RWPE2 (cell line): ENCODE measurements around the gene AP1S1.
"Not testable (repeated sequence)": the region's sequence is repeated elsewhere in the genome, so short reads cannot be mapped to it uniquely, and the experiment has no call there.

Experiments
- ATAC-seq: fragments of 200-7000 bp; cut with Tn5 transposase; 3 replicates; pipeline ENCODE4 v1.9.1; 2021; ENCODE audit warnings: low read depth
- DNase-seq: peaks from one replicate; pipeline ENCODE4 v3.0.0-alpha.2; 2020; ENCODE audit warnings: low spot score
- H3K27ac ChIP-seq: fragments of 450-650 bp; 2 replicates; pipeline ENCODE4 v1.5.1; 2017; ENCODE audit warnings: mild to moderate bottlenecking; ENCODE audit not compliant: poor library complexity, severe bottlenecking
- H3K27me3 ChIP-seq: fragments of 250-450 bp; sonication (Bioruptor Pico); 2 replicates; pipeline ENCODE4 v1.5.1; 2021; ENCODE audit warnings: mild to moderate bottlenecking, moderate library complexity; ENCODE audit not compliant: insufficient read depth, poor library complexity, severe bottlenecking
- H3K36me3 ChIP-seq: fragments of 250-450 bp; sonication (Bioruptor Pico); 2 replicates; pipeline ENCODE4 v1.5.1; 2020; ENCODE audit warnings: low read depth, mild to moderate bottlenecking, moderate library complexity
- H3K4me1 ChIP-seq: fragments of 250-450 bp; sonication (Bioruptor Pico); 2 replicates; pipeline ENCODE4 v1.5.1; 2021; ENCODE audit warnings: mild to moderate bottlenecking, moderate library complexity; ENCODE audit not compliant: insufficient read depth, poor library complexity, severe bottlenecking
- H3K4me3 ChIP-seq: fragments of 250-450 bp; sonication (Bioruptor Pico); 2 replicates; pipeline ENCODE4 v1.5.1; 2021; ENCODE audit warnings: mild to moderate bottlenecking, moderate library complexity; ENCODE audit not compliant: severe bottlenecking
- H3K9me3 ChIP-seq: fragments of 250-450 bp; sonication (Bioruptor Pico); 2 replicates; pipeline ENCODE4 v1.5.1; 2021; ENCODE audit warnings: mild to moderate bottlenecking, moderate library complexity; ENCODE audit not compliant: severe bottlenecking
- CTCF ChIP-seq: fragments of 450-650 bp; IDR thresholded peaks from one replicate; pipeline ENCODE4 v1.5.1; 2017; ENCODE audit warnings: mild to moderate bottlenecking, moderate library complexity; ENCODE audit not compliant: poor library complexity, severe bottlenecking

AP1S1 gene

GRCh38 chr7:101153969-101154692 is at the start of gene AP1S1:
Gene AP1S1, plus strand, starts transcription at chr7:101154476. Its CDS starts 39 bp downstream, at chr7:101154515.
- ATAC-seq (peak; percentile 85), DNase-seq (peak; percentile 93)
- no peak for TF ChIP-seq CTCF
- H3K36me3 ChIP-seq: peaks cover 33% of the 10 kb centered on the region
- no peaks in the 10 kb centered on the region for H3K9me3 ChIP-seq
- H3K4me1 ChIP-seq: peaks cover 23% of the 10 kb centered on the region
- H3K27ac ChIP-seq: peak within 1 kb of the TSS; percentile 77
- H3K4me3 ChIP-seq: peak within 1 kb of the TSS; percentile 57
- H3K27me3 ChIP-seq: no peaks in the 10 kb centered on the region

- H3K36me3 ChIP-seq: no peaks in the 10 kb centered on the region
- H3K4me3 ChIP-seq: no peak overlapping the region
- no peak for TF ChIP-seq CTCF
- ATAC-seq (no peak), DNase-seq (no peak)
- no peaks in the 10 kb centered on the region for H3K27me3 ChIP-seq
- H3K27ac ChIP-seq: no peak overlapping the region
- H3K4me1 ChIP-seq: peaks cover 30% of the 10 kb centered on the region
- H3K9me3 ChIP-seq: no peaks in the 10 kb centered on the region
These were observed 49.5 kb upstream of the AP1S1 start for GRCh38 chr7:101104799-101105198.

- H3K27me3 ChIP-seq, H3K36me3 ChIP-seq, ATAC-seq, DNase-seq, H3K27ac ChIP-seq, H3K4me3 ChIP-seq, H3K9me3 ChIP-seq: not testable (repeated sequence)
- peaks cover 27% of the 10 kb centered on the region for H3K4me1 ChIP-seq
These were observed 49.0 kb upstream of the AP1S1 start for GRCh38 chr7:101105248-101105647.

- no peak for DNase-seq
- TF ChIP-seq CTCF: no peak
- peaks cover 21% of the 10 kb centered on the region for H3K4me1 ChIP-seq
These were observed 47.9 kb upstream of the AP1S1 start for GRCh38 chr7:101106386-101106785.

GRCh38 chr7:101108330-101108857 is 45.9 kb upstream of the AP1S1 start:
- Histone ChIP-seq H3K9me3 (no peaks in the 10 kb centered on the region), H3K27ac (peak overlapping the region; percentile 85), H3K36me3 (no peaks in the 10 kb centered on the region), H3K4me3 (no peak overlapping the region), H3K4me1 (peaks cover 20% of the 10 kb centered on the region), H3K27me3 (no peaks in the 10 kb centered on the region)
- DNase-seq: no peak
- no peak for TF ChIP-seq CTCF
- ATAC-seq: no peak

More at GRCh38 chr7:101106386-101106785, 47.9 kb upstream of the AP1S1 start:
- no peak overlapping the region for H3K27ac ChIP-seq
- ATAC-seq: no peak
- no peaks in the 10 kb centered on the region for H3K27me3 ChIP-seq
- no peaks in the 10 kb centered on the region for H3K9me3 ChIP-seq
- H3K4me3 ChIP-seq: no peak overlapping the region
- no peaks in the 10 kb centered on the region for H3K36me3 ChIP-seq
